Bone marrow (tissue), 2 donors: ENCODE measurements around the gene IFRD1.
"Not testable (repeated sequence)": the region's sequence is repeated elsewhere in the genome, so short reads cannot be mapped to it uniquely, and the experiment has no call there.

Experiments used
- DNase-seq, 2 donors: peaks; one replicate each; lab custom pipeline; 2025; lab: John Stamatoyannopoulos, UW

Gene IFRD1

GRCh38 chr7:112516418-112516817 lies 66.2 kb downstream of the IFRD1 start:
- DNase-seq = not testable (repeated sequence)

- no peak for DNase-seq
These were observed 67.2 kb downstream of the IFRD1 start for GRCh38 chr7:112517487-112517886.

- no peak for DNase-seq
These were observed 70.5 kb downstream of the IFRD1 start for GRCh38 chr7:112520787-112521186.

GRCh38 chr7:112521942-112522341 lies 71.7 kb downstream of the IFRD1 start:
- DNase-seq = no peak

- DNase-seq = no peak
These were observed 73.6 kb downstream of the IFRD1 start for GRCh38 chr7:112523871-112524270.
